ENCODE data around the gene BEX3.

- TF ChIP-seq, protein P1, sequence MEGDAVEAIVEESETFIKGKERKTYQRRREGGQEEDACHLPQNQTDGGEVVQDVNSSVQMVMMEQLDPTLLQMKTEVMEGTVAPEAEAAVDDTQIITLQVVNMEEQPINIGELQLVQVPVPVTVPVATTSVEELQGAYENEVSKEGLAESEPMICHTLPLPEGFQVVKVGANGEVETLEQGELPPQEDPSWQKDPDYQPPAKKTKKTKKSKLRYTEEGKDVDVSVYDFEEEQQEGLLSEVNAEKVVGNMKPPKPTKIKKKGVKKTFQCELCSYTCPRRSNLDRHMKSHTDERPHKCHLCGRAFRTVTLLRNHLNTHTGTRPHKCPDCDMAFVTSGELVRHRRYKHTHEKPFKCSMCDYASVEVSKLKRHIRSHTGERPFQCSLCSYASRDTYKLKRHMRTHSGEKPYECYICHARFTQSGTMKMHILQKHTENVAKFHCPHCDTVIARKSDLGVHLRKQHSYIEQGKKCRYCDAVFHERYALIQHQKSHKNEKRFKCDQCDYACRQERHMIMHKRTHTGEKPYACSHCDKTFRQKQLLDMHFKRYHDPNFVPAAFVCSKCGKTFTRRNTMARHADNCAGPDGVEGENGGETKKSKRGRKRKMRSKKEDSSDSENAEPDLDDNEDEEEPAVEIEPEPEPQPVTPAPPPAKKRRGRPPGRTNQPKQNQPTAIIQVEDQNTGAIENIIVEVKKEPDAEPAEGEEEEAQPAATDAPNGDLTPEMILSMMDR (conservative IDR thresholded peaks at IDR 0.05 in 1 of 2, IDR thresholded peaks at IDR 0.05 in 1 of 2; ENCODE audit: low read depth in 1 of 2, low read length in 2 of 2): no peak
- no peak for TF ChIP-seq EZH2 (IDR thresholded peaks at IDR 0.05; ENCODE audit: low read length, missing control alignments)
These were observed 28.6 kb downstream of the BEX3 start for GRCh38 chrX:103405009-103405333.
